IMR-90 (cell line): ENCODE measurements around the gene RAI2. TPM values are rescaled to one million over a fixed set of nuclear protein-coding genes. Genes with fewer than 3 reads are reported as not detected.

Experiments used
- ATAC-seq: fragments of 200-7000 bp; cut with Tn5 transposase; 2 replicates; pipeline ENCODE4 v1.9.1; 2020; ENCODE audit warnings: low read depth, mild to moderate bottlenecking, moderate library complexity
- BruUV-seq: library from RNA; stranded (reverse); fragments of 400-500 nt; replicated peaks from 2 replicates; lab custom pipeline; 2021; lab: Mats Ljungman, UMichigan
- CTCF ChIA-PET: fragments of 300-600 bp; formaldehyde crosslinking; extraction: SDS; loops from one replicate; lab custom pipeline; 2021; ENCODE audit warnings: antibody characterized with exemption; lab: Yijun Ruan, JAX
- POLR2A ChIA-PET: fragments of 300-600 bp; sonication (Branson Sonifier 250); formaldehyde crosslinking; loops from one replicate; lab custom pipeline; 2022; ENCODE audit warnings: antibody characterized with exemption; ENCODE audit not compliant: unreplicated experiment; lab: Charles Lee
- DNase-seq: peaks from one replicate; pipeline ENCODE4 v3.0.0; 2013
- H2AFZ ChIP-seq: replicated peaks from 2 replicates; pipeline ENCODE3; 2013; ENCODE audit warnings: low read length, mild to moderate bottlenecking; ENCODE audit not compliant: poor library complexity
- H2AK5ac ChIP-seq: 2 replicates; pipeline ENCODE4 v1.6.1; 2013; ENCODE audit warnings: low read depth, low read length, inconsistent platforms
- H2AK9ac ChIP-seq: replicated peaks from 2 replicates; pipeline ENCODE3; 2013; ENCODE audit warnings: mild to moderate bottlenecking, low read depth, low read length, moderate library complexity; ENCODE audit not compliant: poor library complexity
- H2BK120ac ChIP-seq: 2 replicates; pipeline ENCODE4 v1.6.1; 2013; ENCODE audit warnings: low read depth, low read length, inconsistent platforms
- H2BK15ac ChIP-seq: 3 replicates; pipeline ENCODE4 v1.6.1; 2013; ENCODE audit warnings: low read depth, low read length, inconsistent platforms
- H2BK20ac ChIP-seq: 2 replicates; pipeline ENCODE4 v1.6.1; 2013; ENCODE audit warnings: low read depth, mild to moderate bottlenecking, inconsistent platforms, low read length, moderate library complexity
- H2BK5ac ChIP-seq: 2 replicates; pipeline ENCODE4 v1.6.1; 2013; ENCODE audit warnings: mild to moderate bottlenecking, low read depth, low read length, inconsistent platforms; ENCODE audit not compliant: poor library complexity, severe bottlenecking
- H3K14ac ChIP-seq: replicated peaks from 2 replicates; pipeline ENCODE4 v1.6.1; 2013; ENCODE audit warnings: low read depth, low read length, inconsistent platforms
- H3K18ac ChIP-seq: 2 replicates; pipeline ENCODE4 v1.6.1; 2013; ENCODE audit warnings: low read depth, low read length, control low read depth
- H3K23ac ChIP-seq: 2 replicates; pipeline ENCODE4 v1.6.1; 2013; ENCODE audit warnings: low read depth, low read length, inconsistent platforms
- H3K27ac ChIP-seq: 2 replicates; pipeline ENCODE4 v1.5.1; 2013; ENCODE audit warnings: mild to moderate bottlenecking, control low read depth, low read length; ENCODE audit not compliant: insufficient read depth
- H3K27me3 ChIP-seq: 2 replicates; pipeline ENCODE4 v1.6.1; 2013; ENCODE audit warnings: low read length; ENCODE audit not compliant: control insufficient read depth, insufficient read depth
- H3K36me3 ChIP-seq: 2 replicates; pipeline ENCODE4 v1.6.1; 2013; ENCODE audit warnings: low read length, mixed read lengths; ENCODE audit not compliant: control insufficient read depth, insufficient read depth
- H3K4ac ChIP-seq: 2 replicates; pipeline ENCODE4 v1.6.1; 2013; ENCODE audit warnings: low read depth, low read length, inconsistent platforms
- H3K4me1 ChIP-seq: 2 replicates; pipeline ENCODE4 v1.6.1; 2013; ENCODE audit warnings: low read length, mixed read lengths; ENCODE audit not compliant: control insufficient read depth, insufficient read depth
- H3K4me2 ChIP-seq: 2 replicates; pipeline ENCODE4 v1.6.1; 2013; ENCODE audit warnings: low read depth, mild to moderate bottlenecking, control low read depth, low read length, moderate library complexity
- H3K4me3 ChIP-seq: 2 replicates; pipeline ENCODE4 v1.5.1; 2013; ENCODE audit warnings: low read depth, mild to moderate bottlenecking, control low read depth, low read length, moderate library complexity; ENCODE audit not compliant: insufficient read depth
- H3K56ac ChIP-seq: 2 replicates; pipeline ENCODE4 v1.6.1; 2013; ENCODE audit warnings: low read length, inconsistent platforms; ENCODE audit not compliant: insufficient read depth; ENCODE audit errors: extremely low read depth
- H3K79me1 ChIP-seq, 2 experiments: 2 replicates each; pipeline ENCODE4 v1.6.1; 2013; ENCODE audit warnings: low read length in 2 of 2, inconsistent platforms in 1 of 2, low read depth in 1 of 2
- H3K9ac ChIP-seq: 2 replicates; pipeline ENCODE4 v1.6.1; 2013; ENCODE audit warnings: low read depth, low read length, control low read depth
- H3K9me1 ChIP-seq: 2 replicates; pipeline ENCODE4 v1.6.1; 2013; ENCODE audit warnings: low read length, inconsistent platforms; ENCODE audit not compliant: insufficient read depth
- H3K9me3 ChIP-seq: 2 replicates; pipeline ENCODE4 v1.6.1; 2013; ENCODE audit warnings: low read length; ENCODE audit not compliant: control insufficient read depth, insufficient read depth
- H4K20me1 ChIP-seq: 2 replicates; pipeline ENCODE4 v1.6.1; 2013; ENCODE audit warnings: low read length, inconsistent platforms; ENCODE audit not compliant: insufficient read depth
- H4K5ac ChIP-seq: 2 replicates; pipeline ENCODE4 v1.6.1; 2013; ENCODE audit warnings: mild to moderate bottlenecking, low read depth, low read length, control low read depth
- H4K8ac ChIP-seq, 2 experiments: 2 replicates each; pipeline ENCODE4 v1.6.1; 2013; ENCODE audit warnings: low read depth in 2 of 2, low read length in 2 of 2, control low read depth in 1 of 2, inconsistent platforms in 1 of 2
- H4K91ac ChIP-seq: 2 replicates; pipeline ENCODE4 v1.6.1; 2013; ENCODE audit warnings: low read depth, low read length, inconsistent platforms; ENCODE audit not compliant: insufficient read depth
- BHLHE40 ChIP-seq: fragments of 150-350 bp; IDR thresholded peaks from 2 replicates; pipeline ENCODE4 v1.6.1; 2016; ENCODE audit warnings: mild to moderate bottlenecking, low read depth, low read length
- CEBPB ChIP-seq: IDR thresholded peaks from 2 replicates; pipeline ENCODE4 v1.6.1; 2012; ENCODE audit warnings: low read depth, low read length, improper control_type of control experiment
- FOS ChIP-seq: fragments of 150-350 bp; IDR thresholded peaks from 2 replicates; pipeline ENCODE4 v1.6.1; 2016; ENCODE audit warnings: low read depth, low read length
- MAFK ChIP-seq: IDR thresholded peaks from 2 replicates; pipeline ENCODE4 v1.6.1; 2012; ENCODE audit warnings: low read depth, low read length, improper control_type of control experiment
- MAZ ChIP-seq: IDR thresholded peaks from 2 replicates; pipeline ENCODE4 v1.6.1; 2012; ENCODE audit warnings: low read depth, mild to moderate bottlenecking, low read length, improper control_type of control experiment, moderate library complexity, borderline replicate concordance
- MXI1 ChIP-seq: IDR thresholded peaks from 2 replicates; pipeline ENCODE4 v1.6.1; 2012; ENCODE audit warnings: low read depth, mild to moderate bottlenecking, low read length, moderate library complexity, borderline replicate concordance
- NFE2L2 ChIP-seq: fragments of 150-350 bp; IDR thresholded peaks from 2 replicates; pipeline ENCODE4 v1.6.1; 2016; ENCODE audit warnings: low read depth, mild to moderate bottlenecking, low read length
- POLR2A ChIP-seq: IDR thresholded peaks from 2 replicates; pipeline ENCODE4 v1.6.1; 2012; ENCODE audit warnings: mild to moderate bottlenecking, low read depth, low read length
- RAD21 ChIP-seq: IDR thresholded peaks from 2 replicates; pipeline ENCODE4 v1.6.1; 2012; ENCODE audit warnings: low read length, improper control_type of control experiment
- RCOR1 ChIP-seq: IDR thresholded peaks from 2 replicates; pipeline ENCODE4 v1.6.1; 2012; ENCODE audit warnings: mild to moderate bottlenecking, low read length, improper control_type of control experiment; ENCODE audit not compliant: insufficient replicate concordance
- WGBS, 2 experiments: methylation state at CpG; one replicate each; pipeline versions ENCODE4 v1.1.5 to v1.1.7; 2013; ENCODE audit warnings: missing lambda C conversion rate in 2 of 2; ENCODE audit not compliant: insufficient read length in 1 of 2; ENCODE audit errors: extremely low coverage in 2 of 2; 5-methylcytosine and 5-hydroxymethylcytosine counted together
- dilution Hi-C: fragments of 300-500 bp; cut with HindIII; formaldehyde crosslinking; loops from one replicate; pipeline ENCODE4 v1.14.3; 2018; ENCODE audit warnings: low sequenced_read_pairs; ENCODE audit not compliant: unreplicated experiment
- in situ Hi-C: fragments of 300-500 bp; cut with MboI; formaldehyde crosslinking; loops from 3 replicates; pipeline ENCODE4 v1.14.3; 2019; ENCODE audit warnings: low sequenced_read_pairs, inconsistent platforms, mixed read lengths
- intact Hi-C: fragments of 100-400 bp; cut with micrococcal nuclease; formaldehyde crosslinking; loops from 2 replicates; pipeline ENCODE4 v1.10.0; 2022
- polyA plus RNA-seq, 3 experiments: library from polyadenylated mRNA; depleted of rRNA; stranded (reverse); fragments of >200 nt; gene quantifications; 2 replicates each; pipeline ENCODE4 v1.2.3, GENCODE V29; 2012; ENCODE audit warnings: low replicate concordance in 1 of 3
- total RNA-seq: library from RNA; depleted of rRNA; stranded (reverse); fragments of >200 nt; gene quantifications from 2 replicates; pipeline ENCODE4 v1.2.3, GENCODE V29; 2012
- TF ChIP-seq, protein P1 (sequence below): fragments of 150-350 bp; IDR thresholded peaks from 2 replicates; pipeline ENCODE4 v1.6.1; 2017; ENCODE audit warnings: mild to moderate bottlenecking, antibody characterized with exemption, low read length, low read depth
- TF ChIP-seq, protein P2 (sequence below): fragments of 150-350 bp; IDR thresholded peaks from 2 replicates; pipeline ENCODE4 v1.6.1; 2016; ENCODE audit warnings: low read depth, mild to moderate bottlenecking, low read length, moderate library complexity, borderline replicate concordance

The RAI2 gene
- total and polyA plus RNA-seq, 2 of the 4 experiments (the other 2 are of a cell fraction), result 0.07 TPM; not detected in 1

DNA sequence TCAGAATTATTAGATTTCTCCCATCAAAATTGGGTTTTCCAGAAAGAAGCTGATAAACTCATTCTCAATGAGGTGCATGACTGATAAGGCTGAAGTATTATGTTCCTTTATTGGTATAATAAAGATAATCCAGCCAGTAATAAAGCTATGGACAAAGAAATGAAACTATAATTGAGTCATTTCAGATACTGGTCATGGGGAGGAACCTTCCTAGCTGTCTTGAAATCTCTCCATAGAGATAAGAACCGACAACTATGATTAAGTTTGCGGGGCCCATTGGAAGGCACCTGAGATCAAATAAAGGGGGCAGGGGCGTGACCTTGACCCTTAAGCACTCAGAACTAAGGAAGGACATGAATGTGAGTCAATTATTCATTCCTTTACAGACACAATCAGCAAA is 47.8 kb downstream of the RAI2 start:
- Histone ChIP-seq H3K4ac (no peak overlapping the region), H3K23ac (no peak overlapping the region), H3K79me1 (no peaks in the 10 kb centered on the region), H3K4me2 (no peak overlapping the region), H2BK120ac (no peak overlapping the region), H4K8ac (no peak overlapping the region), H3K4me3 (no peak overlapping the region), H3K9me3 (no peaks in the 10 kb centered on the region), H3K27me3 (peaks cover 2% of the 10 kb centered on the region), H3K18ac (no peak overlapping the region), H4K91ac (no peak overlapping the region), H2AK9ac (no peak overlapping the region), H4K20me1 (no peaks in the 10 kb centered on the region), H3K14ac (no peak overlapping the region), H3K36me3 (no peaks in the 10 kb centered on the region), H2AK5ac (no peak overlapping the region), H3K56ac (no peak overlapping the region), H2AFZ (no peak overlapping the region), H3K4me1 (no peaks in the 10 kb centered on the region), H4K5ac (no peak overlapping the region), H3K27ac (no peak overlapping the region), H3K9ac (no peak overlapping the region), H3K9me1 (no peaks in the 10 kb centered on the region), H2BK20ac (no peak overlapping the region), H2BK15ac (no peak overlapping the region), H2BK5ac (no peak overlapping the region)
- no peak for TF ChIP-seq MAFK
- no peak for TF ChIP-seq NFE2L2
- TF ChIP-seq FOS, result no peak
- no peak for TF ChIP-seq BHLHE40
- no peak for TF ChIP-seq POLR2A
- TF ChIP-seq MXI1, result no peak
- no peak for TF ChIP-seq CEBPB
- TF ChIP-seq, protein P1, sequence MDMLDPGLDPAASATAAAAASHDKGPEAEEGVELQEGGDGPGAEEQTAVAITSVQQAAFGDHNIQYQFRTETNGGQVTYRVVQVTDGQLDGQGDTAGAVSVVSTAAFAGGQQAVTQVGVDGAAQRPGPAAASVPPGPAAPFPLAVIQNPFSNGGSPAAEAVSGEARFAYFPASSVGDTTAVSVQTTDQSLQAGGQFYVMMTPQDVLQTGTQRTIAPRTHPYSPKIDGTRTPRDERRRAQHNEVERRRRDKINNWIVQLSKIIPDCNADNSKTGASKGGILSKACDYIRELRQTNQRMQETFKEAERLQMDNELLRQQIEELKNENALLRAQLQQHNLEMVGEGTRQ, result no peak
- TF ChIP-seq RAD21, result no peak
- TF ChIP-seq MAZ, result no peak
- TF ChIP-seq, protein P2, sequence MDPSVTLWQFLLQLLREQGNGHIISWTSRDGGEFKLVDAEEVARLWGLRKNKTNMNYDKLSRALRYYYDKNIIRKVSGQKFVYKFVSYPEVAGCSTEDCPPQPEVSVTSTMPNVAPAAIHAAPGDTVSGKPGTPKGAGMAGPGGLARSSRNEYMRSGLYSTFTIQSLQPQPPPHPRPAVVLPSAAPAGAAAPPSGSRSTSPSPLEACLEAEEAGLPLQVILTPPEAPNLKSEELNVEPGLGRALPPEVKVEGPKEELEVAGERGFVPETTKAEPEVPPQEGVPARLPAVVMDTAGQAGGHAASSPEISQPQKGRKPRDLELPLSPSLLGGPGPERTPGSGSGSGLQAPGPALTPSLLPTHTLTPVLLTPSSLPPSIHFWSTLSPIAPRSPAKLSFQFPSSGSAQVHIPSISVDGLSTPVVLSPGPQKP, result no peak
- no peak for TF ChIP-seq RCOR1
- BruUV-seq, result no TSS peak
- in situ Hi-C loops, result no loop called here
- DNase-seq, result no peak
- dilution Hi-C loops, result no loop called here
- ATAC-seq, result no peak
- ChIA-PET POLR2A (no interaction called here), CTCF (interaction anchor here (0.6 to 1.2 kb wide), 3 partner anchors 17 to 564 kb away, joined by 3 to 4 read pairs (median 4); no protein-coding TSS in a partner anchor)
- intact Hi-C loops, result no loop called here
- no CpG with 5 or more reads among the region's 3 CpGs for WGBS, 2 experiments
